GM08714 (cell line): ENCODE results near the gene OR2A42.
"Not testable (repeated sequence)": the region's sequence is repeated elsewhere in the genome, so short reads cannot be mapped to it uniquely, and the experiment has no call there.

Experiments used
- H3K4me3 ChIP-seq: fragments of 200-500 bp; sonication (Bioruptor generic); 2 replicates; pipeline ENCODE4 v1.5.1; 2014; ENCODE audit warnings: mild to moderate bottlenecking, low read length, inconsistent platforms

OR2A42 gene

GRCh38 chr7:144223675-144224074 lies 15.7 kb downstream of the OR2A42 start:
- not testable (repeated sequence) for H3K4me3 ChIP-seq

GRCh38 chr7:144220531-144220930 lies 18.9 kb downstream of the OR2A42 start:
- H3K4me3 ChIP-seq: not testable (repeated sequence)

GRCh38 chr7:144219149-144219548 lies 20.3 kb downstream of the OR2A42 start:
- H3K4me3 ChIP-seq: not testable (repeated sequence)

- H3K4me3 ChIP-seq: not testable (repeated sequence)
These were observed 20.8 kb downstream of the OR2A42 start for GRCh38 chr7:144218581-144218980.

- not testable (repeated sequence) for H3K4me3 ChIP-seq
These were observed 22.2 kb downstream of the OR2A42 start for GRCh38 chr7:144217200-144217599.

GRCh38 chr7:144205306-144205705 lies 34.1 kb downstream of the OR2A42 start:
- H3K4me3 ChIP-seq: not testable (repeated sequence)

- H3K4me3 ChIP-seq: not testable (repeated sequence)
These were observed 36.3 kb downstream of the OR2A42 start for GRCh38 chr7:144203086-144203485.

GRCh38 chr7:144201978-144202377 lies 37.4 kb downstream of the OR2A42 start:
- not testable (repeated sequence) for H3K4me3 ChIP-seq

- not testable (repeated sequence) for H3K4me3 ChIP-seq
These were observed 40.5 kb downstream of the OR2A42 start for GRCh38 chr7:144198934-144199333.

GRCh38 chr7:144195212-144195872 lies 44.1 kb downstream of the OR2A42 start, which contains the start of gene ARHGEF35:
ARHGEF35 (minus strand) TSS chr7:144195833; CDS start chr7:144188383, 7,450 bp downstream.
- not testable (repeated sequence) for H3K4me3 ChIP-seq

GRCh38 chr7:144194453-144194852 lies 45.0 kb downstream of the OR2A42 start:
- not testable (repeated sequence) for H3K4me3 ChIP-seq

GRCh38 chr7:144193782-144194181 lies 45.6 kb downstream of the OR2A42 start:
- H3K4me3 ChIP-seq: not testable (repeated sequence)

GRCh38 chr7:144188578-144189171 lies 50.7 kb downstream of the OR2A42 start:
- H3K4me3 ChIP-seq: not testable (repeated sequence)

- H3K4me3 ChIP-seq: not testable (repeated sequence)
These were observed 51.6 kb downstream of the OR2A42 start for GRCh38 chr7:144187848-144188247.

- H3K4me3 ChIP-seq: not testable (repeated sequence)
These were observed 56.2 kb downstream of the OR2A42 start, which contains the start of gene CTAGE4 for GRCh38 chr7:144183166-144183565. CTAGE4 (plus strand) TSS chr7:144183466; CDS start chr7:144183504, 38 bp downstream.

GRCh38 chr7:144179165-144179479 lies 60.3 kb downstream of the OR2A42 start:
- not testable (repeated sequence) for H3K4me3 ChIP-seq

GRCh38 chr7:144178380-144179164 lies 60.8 kb downstream of the OR2A42 start:
- not testable (repeated sequence) for H3K4me3 ChIP-seq
